Epithelial cell of proximal tubule (primary cell): Measurements from ENCODE around the gene HP1BP3. TPM values are rescaled to one million over a fixed set of nuclear protein-coding genes. Genes with fewer than 3 reads are reported as not detected.
A peak's percentile ranks its signal among the peaks of the same experiment; 100 is the strongest.
"Not testable (repeated sequence)": the region's sequence is repeated elsewhere in the genome, so short reads cannot be mapped to it uniquely, and the experiment has no call there.

ENCODE experiments used
- DNase-seq: peaks from one replicate; pipeline ENCODE4 v3.0.0-alpha.2; 2011; ENCODE audit warnings: low read depth
- H3K4me3 ChIP-seq: 2 replicates; pipeline ENCODE4 v1.5.1; 2011; ENCODE audit warnings: low read depth, mild to moderate bottlenecking, low read length
- CTCF ChIP-seq: conservative IDR thresholded peaks from 2 replicates; pipeline ENCODE4 v1.5.1; 2012; ENCODE audit warnings: low read depth, mild to moderate bottlenecking, low read length
- total RNA-seq: library from RNA; depleted of rRNA; stranded (reverse); fragments of >200 nt; gene quantifications from 2 replicates; pipeline ENCODE4 v1.2.3, GENCODE V29; 2015

Gene HP1BP3
- total RNA-seq, 1 donor from 2014 or later = 142 TPM

GRCh38 chr1:20723537-20724363 lies 63.4 kb downstream of the HP1BP3 start:
- TF ChIP-seq CTCF = no peak
- no peak for DNase-seq
- no peak overlapping the region for H3K4me3 ChIP-seq

- no peak for TF ChIP-seq CTCF
- no peak for DNase-seq
- H3K4me3 ChIP-seq = no peak overlapping the region
Measured at GRCh38 chr1:20723159-20723536, 64.0 kb downstream of the HP1BP3 start.

- DNase-seq = no peak
- no peak overlapping the region for H3K4me3 ChIP-seq
- TF ChIP-seq CTCF = no peak
Measured at GRCh38 chr1:20721117-20722061, 65.7 kb downstream of the HP1BP3 start.

- TF ChIP-seq CTCF = no peak
- DNase-seq = no peak
- no peak overlapping the region for H3K4me3 ChIP-seq
Measured at GRCh38 chr1:20720631-20721091, 66.4 kb downstream of the HP1BP3 start.

- TF ChIP-seq CTCF = no peak
- no peak overlapping the region for H3K4me3 ChIP-seq
Measured at GRCh38 chr1:20719871-20720620, 67.1 kb downstream of the HP1BP3 start.

GRCh38 chr1:20719261-20719660 lies 67.8 kb downstream of the HP1BP3 start:
- H3K4me3 ChIP-seq = no peak overlapping the region
- no peak for TF ChIP-seq CTCF
- no peak for DNase-seq

More at GRCh38 chr1:20719871-20720620, 67.1 kb downstream of the HP1BP3 start:
- DNase-seq = no peak

- not testable (repeated sequence) for DNase-seq
- peak overlapping the region; percentile 55 for H3K4me3 ChIP-seq
Measured at GRCh38 chr1:20718343-20718882, 68.7 kb downstream of the HP1BP3 start.
